NT2/D1 (cell line): Measurements from ENCODE around the gene ZNF354B.

Experiments used
- SUZ12 ChIP-seq: IDR thresholded peaks from 2 replicates; pipeline ENCODE4 v1.6.1; 2011; ENCODE audit not compliant: insufficient read length, insufficient read depth; ENCODE audit errors: extremely low read depth
- YY1 ChIP-seq: IDR thresholded peaks from 2 replicates; pipeline ENCODE4 v1.6.1; 2011; ENCODE audit not compliant: insufficient read length, insufficient read depth
- ZNF274 ChIP-seq: IDR thresholded peaks from 2 replicates; pipeline ENCODE4 v1.6.1; 2011; ENCODE audit warnings: mild to moderate bottlenecking, low read depth, low read length

DNA sequence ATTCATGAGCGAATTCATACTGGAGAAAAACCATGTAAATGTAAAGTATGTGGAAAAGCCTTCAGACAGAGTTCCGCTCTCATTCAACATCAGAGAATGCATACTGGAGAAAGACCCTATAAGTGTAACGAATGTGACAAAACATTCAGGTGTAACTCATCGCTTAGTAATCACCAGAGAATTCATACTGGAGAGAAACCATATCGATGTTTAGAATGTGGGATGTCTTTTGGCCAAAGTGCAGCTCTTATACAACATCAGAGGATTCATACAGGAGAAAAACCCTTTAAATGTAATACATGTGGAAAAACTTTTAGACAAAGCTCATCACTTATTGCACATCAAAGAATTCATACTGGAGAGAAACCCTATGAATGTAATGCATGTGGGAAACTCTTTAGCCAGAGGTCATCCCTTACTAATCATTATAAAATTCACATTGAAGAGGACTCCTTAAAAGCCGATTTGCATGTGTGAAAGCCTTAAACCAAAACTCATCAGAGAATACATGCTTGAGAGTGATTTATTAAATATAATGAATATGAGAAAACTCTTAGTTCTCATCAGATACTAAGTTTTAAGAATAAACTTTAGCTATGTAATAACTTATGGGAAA lies 24.2 kb downstream of the ZNF354B start:
- TF ChIP-seq ZNF274 (peak; percentile 58), YY1 (no peak), SUZ12 (no peak)
